Transverse colon (tissue), 4 donors: ENCODE measurements around the gene NPAS3.

Source experiments
- CTCF ChIP-seq, 5 experiments: fragments of 200-600 bp in 3 of 5; fragments of 450-650 bp in 2 of 5; sonication (generic) in 3 of 5; IDR thresholded peaks; 1 replicate in 2 of 5; 2 replicates in 3 of 5; pipeline ENCODE4 v1.5.1; 2016 to 2017; ENCODE audit warnings: antibody characterized with exemption in 5 of 5, inconsistent platforms in 3 of 5, mild to moderate bottlenecking in 2 of 5, moderate library complexity in 1 of 5
- EP300 ChIP-seq: sonication (generic); formaldehyde crosslinking; IDR thresholded peaks from one replicate; pipeline ENCODE4 v1.6.1; 2017; ENCODE audit warnings: antibody characterized with exemption, low read depth
- POLR2A ChIP-seq: fragments of 450-650 bp; IDR thresholded peaks from one replicate; pipeline ENCODE4 v1.6.1; 2016; ENCODE audit warnings: antibody characterized with exemption, mild to moderate bottlenecking, moderate library complexity
- POLR2AphosphoS5 ChIP-seq, 3 donors: sonication (generic); formaldehyde crosslinking; IDR thresholded peaks; one replicate each; pipeline ENCODE4 v1.6.1; 2016; ENCODE audit warnings: antibody characterized with exemption in 3 of 3

- TF ChIP-seq POLR2AphosphoS5 (IDR thresholded peaks at IDR 0.05) (no peak), CTCF (IDR thresholded peaks at IDR 0.05) (no peak), POLR2A (no peak), EP300 (no peak)
These were observed 913.3 kb downstream of the NPAS3 start for GRCh38 chr14:33851931-33852330.
